ENCODE results near the gene PGAP2. TPM values are rescaled to one million over a fixed set of nuclear protein-coding genes. Genes with fewer than 3 reads are reported as not detected.
A peak's percentile ranks its signal among the peaks of the same experiment; 100 is the strongest.

Gene PGAP2
- total and polyA plus RNA-seq, 2 of the 4 experiments (the other 2 are of a cell fraction): 10.6 to 31.3 TPM

DNA sequence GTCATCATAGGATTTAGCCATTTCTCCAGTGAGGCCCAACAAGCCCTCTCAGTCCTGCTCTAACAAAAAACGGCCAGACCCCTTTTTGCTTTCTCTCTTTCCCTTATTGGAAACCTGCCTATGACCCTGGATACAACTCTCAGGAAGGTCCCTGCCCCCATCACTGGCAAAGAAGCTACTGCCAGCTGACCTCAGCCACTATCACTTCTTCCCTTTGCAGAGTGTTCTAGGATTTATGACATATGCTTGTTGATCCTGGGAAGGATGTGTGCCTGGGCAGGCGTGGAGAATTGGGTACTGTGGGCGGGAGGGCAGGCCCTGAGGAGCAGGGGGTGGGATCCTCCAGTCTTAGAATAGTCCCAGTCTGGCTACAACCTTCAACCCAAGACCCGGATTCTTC, 7.5 kb downstream of the PGAP2 start:
- no peaks in the 10 kb centered on the region; a peak in 1 of 4 replicates for H3K79me1 ChIP-seq (ENCODE audit: low read depth in 1 of 2, low read length in 2 of 2)
- dilution Hi-C loops (cut with HindIII; ENCODE audit: low sequenced_read_pairs, unreplicated experiment): no loop called here
- WGBS, 2 experiments (ENCODE audit: extremely low coverage in 2 of 2, insufficient read length in 1 of 2): no CpG with 5 or more reads among the region's 4 CpGs
- no peak for DNase-seq
- no peak overlapping the region for H3K56ac ChIP-seq (ENCODE audit: extremely low read depth, insufficient read depth, low read length)
- H3K4me2 ChIP-seq (ENCODE audit: low read depth, low read length): no peak overlapping the region
- no peak overlapping the region for H3K14ac ChIP-seq (replicated peaks; ENCODE audit: low read depth, low read length)
- CTCF ChIA-PET: no interaction called here
- no peaks in the 10 kb centered on the region for H3K27me3 ChIP-seq (ENCODE audit: control insufficient read depth, insufficient read depth, low read length)
- no peak overlapping the region for H4K8ac ChIP-seq (ENCODE audit: low read depth in 2 of 2, low read length in 2 of 2)
- no peaks in the 10 kb centered on the region for H4K20me1 ChIP-seq (ENCODE audit: insufficient read depth, low read length)
- H4K91ac ChIP-seq (ENCODE audit: insufficient read depth, low read depth, low read length): no peak overlapping the region
- no peak overlapping the region for H3K4me3 ChIP-seq (ENCODE audit: insufficient read depth, low read depth, low read length)
- no peak overlapping the region for H2BK20ac ChIP-seq (ENCODE audit: low read depth, low read length)
- H4K5ac ChIP-seq (ENCODE audit: low read depth, low read length): no peak overlapping the region
- intact Hi-C loops (cut with micrococcal nuclease): no loop called here
- in situ Hi-C loops (cut with MboI; ENCODE audit: low sequenced_read_pairs): no loop called here
- no peaks in the 10 kb centered on the region for H3K9me3 ChIP-seq (ENCODE audit: control insufficient read depth, insufficient read depth, low read length)
- H2BK120ac ChIP-seq (ENCODE audit: low read depth, low read length): no peak overlapping the region
- H3K36me3 ChIP-seq (ENCODE audit: control insufficient read depth, insufficient read depth, low read length): peaks cover 1% of the 10 kb centered on the region
- no peak overlapping the region for H2AK9ac ChIP-seq (replicated peaks; ENCODE audit: low read depth, low read length, poor library complexity)
- H3K9me1 ChIP-seq (ENCODE audit: insufficient read depth, low read length): 0 out of 2 replicates have a peak, but pooled peaks cover 3% of the 10 kb centered on the region
- peak; percentile 46 for ATAC-seq (ENCODE audit: low read depth)
- TF ChIP-seq, protein P1, sequence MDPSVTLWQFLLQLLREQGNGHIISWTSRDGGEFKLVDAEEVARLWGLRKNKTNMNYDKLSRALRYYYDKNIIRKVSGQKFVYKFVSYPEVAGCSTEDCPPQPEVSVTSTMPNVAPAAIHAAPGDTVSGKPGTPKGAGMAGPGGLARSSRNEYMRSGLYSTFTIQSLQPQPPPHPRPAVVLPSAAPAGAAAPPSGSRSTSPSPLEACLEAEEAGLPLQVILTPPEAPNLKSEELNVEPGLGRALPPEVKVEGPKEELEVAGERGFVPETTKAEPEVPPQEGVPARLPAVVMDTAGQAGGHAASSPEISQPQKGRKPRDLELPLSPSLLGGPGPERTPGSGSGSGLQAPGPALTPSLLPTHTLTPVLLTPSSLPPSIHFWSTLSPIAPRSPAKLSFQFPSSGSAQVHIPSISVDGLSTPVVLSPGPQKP (IDR thresholded peaks at IDR 0.05; ENCODE audit: borderline replicate concordance, low read depth, low read length): no peak
- TF ChIP-seq MAZ (IDR thresholded peaks at IDR 0.05; ENCODE audit: borderline replicate concordance, low read depth, low read length): no peak
- TF ChIP-seq RFX5 (IDR thresholded peaks at IDR 0.05; ENCODE audit: low read depth, low read length): no peak
- TF ChIP-seq, protein P2, sequence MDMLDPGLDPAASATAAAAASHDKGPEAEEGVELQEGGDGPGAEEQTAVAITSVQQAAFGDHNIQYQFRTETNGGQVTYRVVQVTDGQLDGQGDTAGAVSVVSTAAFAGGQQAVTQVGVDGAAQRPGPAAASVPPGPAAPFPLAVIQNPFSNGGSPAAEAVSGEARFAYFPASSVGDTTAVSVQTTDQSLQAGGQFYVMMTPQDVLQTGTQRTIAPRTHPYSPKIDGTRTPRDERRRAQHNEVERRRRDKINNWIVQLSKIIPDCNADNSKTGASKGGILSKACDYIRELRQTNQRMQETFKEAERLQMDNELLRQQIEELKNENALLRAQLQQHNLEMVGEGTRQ (IDR thresholded peaks at IDR 0.05; ENCODE audit: low read depth, low read length): no peak
- TF ChIP-seq MAFK (IDR thresholded peaks at IDR 0.05; ENCODE audit: low read depth, low read length): no peak
- TF ChIP-seq POLR2A (IDR thresholded peaks at IDR 0.05; ENCODE audit: low read depth, low read length): no peak
- no peak for TF ChIP-seq SMC3 (IDR thresholded peaks at IDR 0.05; ENCODE audit: low read depth, low read length)
- no peak for TF ChIP-seq CEBPB (IDR thresholded peaks at IDR 0.05; ENCODE audit: low read depth, low read length)
- no peak for TF ChIP-seq FOS (IDR thresholded peaks at IDR 0.05; ENCODE audit: low read depth, low read length)
- TF ChIP-seq CHD1 (IDR thresholded peaks at IDR 0.05; ENCODE audit: low read depth, low read length): no peak
- no peak for TF ChIP-seq BHLHE40 (IDR thresholded peaks at IDR 0.05; ENCODE audit: low read depth, low read length)
- no peak for TF ChIP-seq NFE2L2 (IDR thresholded peaks at IDR 0.05; ENCODE audit: low read depth, low read length)
- TF ChIP-seq, protein P3, sequence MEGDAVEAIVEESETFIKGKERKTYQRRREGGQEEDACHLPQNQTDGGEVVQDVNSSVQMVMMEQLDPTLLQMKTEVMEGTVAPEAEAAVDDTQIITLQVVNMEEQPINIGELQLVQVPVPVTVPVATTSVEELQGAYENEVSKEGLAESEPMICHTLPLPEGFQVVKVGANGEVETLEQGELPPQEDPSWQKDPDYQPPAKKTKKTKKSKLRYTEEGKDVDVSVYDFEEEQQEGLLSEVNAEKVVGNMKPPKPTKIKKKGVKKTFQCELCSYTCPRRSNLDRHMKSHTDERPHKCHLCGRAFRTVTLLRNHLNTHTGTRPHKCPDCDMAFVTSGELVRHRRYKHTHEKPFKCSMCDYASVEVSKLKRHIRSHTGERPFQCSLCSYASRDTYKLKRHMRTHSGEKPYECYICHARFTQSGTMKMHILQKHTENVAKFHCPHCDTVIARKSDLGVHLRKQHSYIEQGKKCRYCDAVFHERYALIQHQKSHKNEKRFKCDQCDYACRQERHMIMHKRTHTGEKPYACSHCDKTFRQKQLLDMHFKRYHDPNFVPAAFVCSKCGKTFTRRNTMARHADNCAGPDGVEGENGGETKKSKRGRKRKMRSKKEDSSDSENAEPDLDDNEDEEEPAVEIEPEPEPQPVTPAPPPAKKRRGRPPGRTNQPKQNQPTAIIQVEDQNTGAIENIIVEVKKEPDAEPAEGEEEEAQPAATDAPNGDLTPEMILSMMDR (conservative IDR thresholded peaks at IDR 0.05; ENCODE audit: low read depth, low read length): no peak
- no peak for TF ChIP-seq MXI1 (IDR thresholded peaks at IDR 0.05; ENCODE audit: borderline replicate concordance, low read depth, low read length)
- TF ChIP-seq RAD21 (IDR thresholded peaks at IDR 0.05; ENCODE audit: low read length): no peak
- TF ChIP-seq RCOR1 (IDR thresholded peaks at IDR 0.05; ENCODE audit: insufficient replicate concordance, low read length): no peak
- H3K27ac ChIP-seq (ENCODE audit: insufficient read depth, low read length): no peak overlapping the region
- no peak overlapping the region for H3K18ac ChIP-seq (ENCODE audit: low read depth, low read length)
- H2BK15ac ChIP-seq (ENCODE audit: low read depth, low read length): no peak overlapping the region
- H3K9ac ChIP-seq (ENCODE audit: low read depth, low read length): no peak overlapping the region
- H3K23ac ChIP-seq (ENCODE audit: low read depth, low read length): no peak overlapping the region
- no peak overlapping the region for H3K4ac ChIP-seq (ENCODE audit: low read depth, low read length)
- BruUV-seq (replicated peaks): no TSS peak
- POLR2A ChIA-PET (ENCODE audit: unreplicated experiment): no interaction called here
- H3K4me1 ChIP-seq (ENCODE audit: control insufficient read depth, insufficient read depth, low read length): 0 out of 2 replicates have a peak, but pooled peaks cover 2% of the 10 kb centered on the region
- H2BK5ac ChIP-seq (ENCODE audit: low read depth, low read length, poor library complexity, severe bottlenecking): no peak overlapping the region
- H2AFZ ChIP-seq (replicated peaks; ENCODE audit: low read length, poor library complexity): no peak overlapping the region
- H2AK5ac ChIP-seq (ENCODE audit: low read depth, low read length): no peak overlapping the region
